Measurements from ENCODE around the gene CHRNA9. TPM values are rescaled to one million over a fixed set of nuclear protein-coding genes. Genes with fewer than 3 reads are reported as not detected.

The CHRNA9 gene
- total and polyA plus RNA-seq, 8 donors, result 0.31 TPM; not detected in 7

DNA sequence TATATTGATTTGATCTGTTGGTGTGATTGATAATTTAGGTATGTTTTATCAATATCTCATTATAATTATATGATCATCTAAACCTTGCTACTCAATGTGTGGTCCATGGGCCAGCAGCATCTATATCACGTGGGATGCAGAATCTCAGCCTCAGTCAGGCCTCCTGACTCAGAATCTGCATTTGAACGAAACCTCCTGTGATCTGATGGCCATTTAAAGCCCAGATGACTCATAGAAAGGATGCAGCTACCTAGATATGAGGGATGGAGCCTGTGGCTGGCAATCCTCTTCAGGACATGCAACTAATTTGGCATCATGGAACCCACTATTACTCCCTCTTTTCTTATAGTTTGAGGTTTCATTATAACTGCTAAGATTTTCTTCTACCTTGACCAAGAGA, 11.3 kb upstream of the CHRNA9 start:
- H3K27me3 ChIP-seq, result no peaks in the 10 kb centered on the region
- no peak for DNase-seq
- no peak overlapping the region for H3K4me3 ChIP-seq
- no peak overlapping the region for H3K27ac ChIP-seq
- H3K9me3 ChIP-seq, result no peaks in the 10 kb centered on the region
- H3K4me1 ChIP-seq, result peaks cover 0 to 26% (median 12%) of the 10 kb centered on the region in 4 donors
- TF ChIP-seq POLR2A (IDR thresholded peaks at IDR 0.05) (no peak), POLR2AphosphoS5 (IDR thresholded peaks at IDR 0.05) (no peak), EP300 (IDR thresholded peaks at IDR 0.05) (no peak)
- TF ChIP-seq, protein P1, sequence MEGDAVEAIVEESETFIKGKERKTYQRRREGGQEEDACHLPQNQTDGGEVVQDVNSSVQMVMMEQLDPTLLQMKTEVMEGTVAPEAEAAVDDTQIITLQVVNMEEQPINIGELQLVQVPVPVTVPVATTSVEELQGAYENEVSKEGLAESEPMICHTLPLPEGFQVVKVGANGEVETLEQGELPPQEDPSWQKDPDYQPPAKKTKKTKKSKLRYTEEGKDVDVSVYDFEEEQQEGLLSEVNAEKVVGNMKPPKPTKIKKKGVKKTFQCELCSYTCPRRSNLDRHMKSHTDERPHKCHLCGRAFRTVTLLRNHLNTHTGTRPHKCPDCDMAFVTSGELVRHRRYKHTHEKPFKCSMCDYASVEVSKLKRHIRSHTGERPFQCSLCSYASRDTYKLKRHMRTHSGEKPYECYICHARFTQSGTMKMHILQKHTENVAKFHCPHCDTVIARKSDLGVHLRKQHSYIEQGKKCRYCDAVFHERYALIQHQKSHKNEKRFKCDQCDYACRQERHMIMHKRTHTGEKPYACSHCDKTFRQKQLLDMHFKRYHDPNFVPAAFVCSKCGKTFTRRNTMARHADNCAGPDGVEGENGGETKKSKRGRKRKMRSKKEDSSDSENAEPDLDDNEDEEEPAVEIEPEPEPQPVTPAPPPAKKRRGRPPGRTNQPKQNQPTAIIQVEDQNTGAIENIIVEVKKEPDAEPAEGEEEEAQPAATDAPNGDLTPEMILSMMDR (IDR thresholded peaks at IDR 0.05), result no peak
- intact Hi-C loops (cut with DNase I; ENCODE audit: low total_unique reads), result no loop called here
- 85 to 96% (median 89%) methylated on average over 2 of the region's 2 CpGs for WGBS, 5 donors
- no peaks in the 10 kb centered on the region for H3K36me3 ChIP-seq

DNA sequence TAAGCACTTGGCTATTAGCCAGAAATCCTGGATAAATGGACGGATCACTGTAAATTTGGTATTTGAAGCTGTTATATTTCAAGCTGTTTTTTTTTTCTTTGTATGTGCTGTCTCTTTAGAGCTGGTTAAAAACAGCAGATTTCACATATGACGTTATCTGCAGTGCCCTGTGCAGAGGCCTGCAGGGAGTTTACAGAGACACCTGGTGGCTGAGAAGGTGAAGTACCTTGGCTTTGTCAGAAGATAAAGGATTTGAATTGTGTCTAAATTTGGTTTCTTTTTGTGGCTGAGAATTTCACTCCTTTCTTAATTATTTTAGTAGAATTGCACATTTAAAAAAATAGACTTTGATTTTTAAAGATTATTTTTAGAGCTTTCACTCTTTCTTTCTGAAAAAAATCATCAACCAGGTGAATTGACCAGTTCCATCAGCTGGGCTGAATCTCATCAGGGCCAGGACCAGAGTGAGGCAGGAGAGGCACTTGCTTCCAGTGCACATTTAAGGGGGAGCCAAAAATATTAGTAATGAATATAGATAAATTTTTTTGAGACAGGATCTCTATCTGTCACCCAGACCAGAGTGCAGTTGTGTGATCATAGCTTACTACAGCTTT, 9.6 kb upstream of the CHRNA9 start:
- peak in 1 of 2 donors; percentile 89 for DNase-seq
- TF ChIP-seq POLR2A (IDR thresholded peaks at IDR 0.05), result no peak
- TF ChIP-seq, protein P1 (IDR thresholded peaks at IDR 0.05), result peak in 5 of 7 experiments; percentile 70 to 82 (median 78)
- peak in 1 of 3 donors; percentile 29 for TF ChIP-seq POLR2AphosphoS5 (IDR thresholded peaks at IDR 0.05)
- 3 to 13% (median 9%) methylated on average over 2 of the region's 2 CpGs for WGBS, 5 donors
- intact Hi-C loops (cut with DNase I; ENCODE audit: low total_unique reads), result no loop called here
- no peak overlapping the region for H3K27ac ChIP-seq
- H3K4me3 ChIP-seq, result no peak overlapping the region
- peaks cover 0 to 23% (median 12%) of the 10 kb centered on the region in 4 donors for H3K4me1 ChIP-seq
- H3K9me3 ChIP-seq, result no peaks in the 10 kb centered on the region
- H3K36me3 ChIP-seq, result no peaks in the 10 kb centered on the region
- no peaks in the 10 kb centered on the region for H3K27me3 ChIP-seq

DNA sequence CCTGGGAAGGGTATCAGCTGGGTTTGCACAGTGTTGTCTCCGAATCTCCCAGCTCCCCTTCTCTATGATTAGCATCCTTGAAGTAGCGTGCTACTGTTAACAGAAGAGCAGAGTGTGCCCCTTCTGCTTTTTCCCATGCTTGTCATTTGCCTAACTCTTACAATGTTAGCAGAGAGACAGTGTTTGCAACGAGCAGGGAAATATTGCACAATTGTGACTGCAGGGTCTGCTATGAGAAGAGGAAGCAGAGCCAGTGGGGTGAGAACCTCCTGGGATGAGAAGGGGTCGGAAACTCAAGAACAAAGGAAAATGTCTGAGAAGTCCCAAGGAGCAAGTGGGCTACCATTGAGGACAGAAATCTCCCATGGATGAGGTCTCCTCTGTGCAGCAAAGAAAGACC, 7.8 kb upstream of the CHRNA9 start:
- Histone ChIP-seq H3K27me3 (no peaks in the 10 kb centered on the region), H3K36me3 (no peaks in the 10 kb centered on the region), H3K4me1 (peaks cover 0 to 21% (median 8%) of the 10 kb centered on the region in 4 donors), H3K27ac (no peak overlapping the region), H3K9me3 (no peaks in the 10 kb centered on the region), H3K4me3 (no peak overlapping the region)
- intact Hi-C loops (cut with DNase I; ENCODE audit: low total_unique reads), result no loop called here
- no peak for DNase-seq
- TF ChIP-seq EP300 (IDR thresholded peaks at IDR 0.05) (no peak), POLR2AphosphoS5 (IDR thresholded peaks at IDR 0.05) (no peak), POLR2A (IDR thresholded peaks at IDR 0.05) (no peak)
- TF ChIP-seq, protein P1 (IDR thresholded peaks at IDR 0.05), result no peak
- WGBS, 5 donors, result 62 to 83% (median 71%) methylated on average over 4 of the region's 4 CpGs

DNA sequence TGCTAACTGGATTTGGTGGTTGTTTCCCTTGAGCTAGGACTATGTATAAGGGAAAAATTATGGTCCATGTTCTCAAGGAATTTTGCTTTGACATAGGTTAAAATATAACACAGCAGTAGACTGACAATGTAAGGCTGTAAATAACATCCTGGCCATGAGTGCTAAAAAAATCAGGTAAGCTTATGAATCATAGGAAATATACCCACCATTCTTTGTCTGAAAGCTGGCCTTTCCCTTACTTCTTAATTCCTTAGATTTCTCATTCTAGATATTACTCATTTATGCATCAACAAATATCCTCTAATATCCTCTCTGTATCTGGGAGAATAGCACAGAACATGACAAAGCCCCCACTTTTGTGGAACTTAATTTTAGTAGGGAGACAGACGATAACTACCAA, 6.8 kb upstream of the CHRNA9 start:
- Histone ChIP-seq H3K9me3 (no peaks in the 10 kb centered on the region), H3K4me3 (no peak overlapping the region)

More for the DNA sequence above, 6.8 kb upstream of the CHRNA9 start:
- WGBS, 5 donors, result 88 to 100% (median 93%) methylated on average over 1 of the region's 1 CpG
- H3K27me3 ChIP-seq, result no peaks in the 10 kb centered on the region
- peaks cover 0 to 16% (median 3%) of the 10 kb centered on the region in 4 donors for H3K4me1 ChIP-seq
- TF ChIP-seq, protein P1 (IDR thresholded peaks at IDR 0.05), result no peak
- H3K36me3 ChIP-seq, result no peaks in the 10 kb centered on the region
- intact Hi-C loops (cut with DNase I; ENCODE audit: low total_unique reads), result no loop called here
- DNase-seq, result no peak
- H3K27ac ChIP-seq, result no peak overlapping the region

Measured in stomach (tissue), 9 donors.